Measurements from ENCODE around the gene B3GAT1.

B3GAT1 gene

DNA sequence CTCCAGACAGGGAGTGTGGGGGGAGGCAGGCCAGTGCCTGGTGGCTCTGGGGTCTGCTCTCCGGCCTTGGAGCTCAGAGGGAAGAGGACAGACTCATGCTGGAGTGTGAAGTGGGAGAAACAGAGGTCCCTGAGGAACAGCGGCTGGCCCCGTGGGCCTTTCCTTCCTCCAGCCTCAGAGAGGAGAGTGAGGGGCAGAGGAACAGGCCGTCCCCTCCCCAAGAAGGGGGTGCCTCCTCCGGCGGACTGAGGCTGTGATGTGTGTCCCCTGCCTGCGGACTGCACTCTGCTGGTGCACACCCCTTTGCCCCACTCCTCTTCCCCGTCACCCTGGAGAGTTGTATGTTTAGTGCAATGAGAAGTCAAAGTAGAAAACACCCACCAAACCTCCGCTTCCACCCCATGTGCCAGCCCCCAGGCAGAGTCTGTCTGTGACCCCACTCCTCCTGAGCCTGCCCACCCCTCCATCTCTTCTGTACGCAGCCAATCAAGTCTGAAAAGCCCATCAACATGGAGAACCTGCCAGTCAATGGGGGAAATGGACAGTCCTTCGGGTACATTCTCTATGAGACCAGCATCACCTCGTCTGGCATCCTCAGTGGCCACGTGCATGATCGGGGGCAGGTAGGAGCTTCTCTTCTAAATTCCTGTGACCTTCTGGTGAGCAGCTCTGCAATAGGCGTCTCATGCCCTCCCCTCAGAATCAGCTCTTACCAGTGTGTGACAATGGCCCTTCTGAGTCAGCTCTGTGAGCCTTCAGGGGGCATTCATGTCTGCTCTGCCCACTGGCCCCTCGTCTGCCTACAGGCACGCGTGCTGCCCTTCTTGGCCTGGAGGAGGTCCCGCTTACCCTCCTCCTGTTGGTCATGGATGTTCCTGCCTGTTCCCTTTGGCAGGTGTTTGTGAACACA, 41.3 kb downstream of the B3GAT1 start:
- DNase-seq: no peak

DNA sequence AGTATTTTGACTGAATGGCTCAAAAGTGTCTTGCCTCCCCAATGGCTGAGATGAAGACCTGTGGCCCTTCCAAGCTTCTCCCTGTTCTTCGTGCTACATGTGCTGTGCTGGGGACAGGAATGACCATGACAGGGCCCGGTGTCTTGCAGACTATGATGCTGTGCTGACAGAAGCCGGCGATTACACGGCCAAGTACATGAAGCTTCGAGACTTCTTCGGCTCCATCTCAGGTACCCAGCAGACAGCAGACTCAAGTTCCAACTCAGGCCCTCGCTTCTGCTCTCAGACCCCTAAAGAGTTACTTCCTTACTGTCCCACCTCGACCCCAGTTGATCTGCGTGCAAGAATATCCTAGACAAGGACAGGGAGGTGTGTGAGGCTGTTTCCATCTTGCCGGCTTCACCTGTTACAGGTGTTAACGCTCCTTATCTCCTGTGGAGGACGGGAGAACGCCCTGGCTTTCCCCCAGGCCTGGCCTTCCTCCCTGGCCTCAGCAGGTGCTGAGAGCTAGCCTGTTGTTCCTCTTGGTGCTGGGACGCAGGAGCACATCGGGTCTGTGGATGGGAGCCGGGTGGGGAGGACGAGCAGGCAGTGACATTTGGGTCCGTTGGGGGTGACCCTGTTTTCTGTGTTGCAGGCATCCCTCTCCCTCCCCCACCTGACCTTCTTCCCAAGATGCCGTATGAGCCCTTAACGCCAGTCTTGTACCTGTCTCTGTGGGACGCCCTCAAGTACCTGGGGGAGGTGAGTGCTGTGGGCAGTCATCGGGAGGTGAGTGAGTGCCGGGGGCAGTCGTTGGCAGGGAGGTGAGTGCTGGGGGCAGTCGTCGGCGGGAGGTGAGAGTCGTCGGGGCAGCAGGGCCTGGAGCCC, 42.2 kb downstream of the B3GAT1 start:
- no peak for DNase-seq

DNA sequence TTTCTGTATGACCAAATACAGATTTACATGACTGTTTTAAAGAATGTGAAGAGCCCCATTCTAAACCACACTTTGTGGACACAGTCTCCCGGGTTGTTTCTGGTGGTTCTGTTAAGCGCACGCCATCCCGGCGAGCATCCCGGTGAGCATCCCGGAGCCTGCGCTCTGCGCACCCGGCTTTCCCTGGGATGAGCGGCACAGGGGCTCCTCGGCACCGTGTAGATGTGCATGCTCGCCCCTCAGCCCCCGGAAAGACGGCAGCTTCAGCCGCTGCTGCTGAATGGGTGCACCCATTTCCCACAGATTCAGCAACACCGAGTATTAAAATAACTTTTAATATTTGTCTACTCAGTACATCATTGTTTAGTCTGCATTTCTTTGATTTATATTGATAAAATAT, 44.3 kb downstream of the B3GAT1 start:
- no peak for DNase-seq

DNA sequence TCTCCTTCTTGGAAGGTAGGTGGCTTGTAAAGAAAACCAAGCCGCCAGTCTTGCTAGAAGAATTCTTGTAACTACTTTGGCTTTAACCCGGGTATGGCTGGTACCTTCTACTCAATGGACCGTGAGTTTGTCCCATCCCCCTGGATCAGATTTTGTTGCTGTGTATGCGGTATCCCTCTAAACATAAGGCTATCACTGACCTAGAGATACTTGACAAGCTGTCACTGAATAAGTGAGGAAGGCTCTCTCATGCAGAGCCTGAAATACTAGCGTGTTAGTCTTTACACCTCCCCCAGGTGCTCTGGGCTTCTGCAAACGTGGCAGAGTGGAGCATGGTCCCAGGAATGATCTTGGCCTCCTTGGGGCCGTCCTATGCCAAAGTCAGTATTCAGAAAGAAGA, 45.8 kb downstream of the B3GAT1 start:
- no peak for DNase-seq

DNA sequence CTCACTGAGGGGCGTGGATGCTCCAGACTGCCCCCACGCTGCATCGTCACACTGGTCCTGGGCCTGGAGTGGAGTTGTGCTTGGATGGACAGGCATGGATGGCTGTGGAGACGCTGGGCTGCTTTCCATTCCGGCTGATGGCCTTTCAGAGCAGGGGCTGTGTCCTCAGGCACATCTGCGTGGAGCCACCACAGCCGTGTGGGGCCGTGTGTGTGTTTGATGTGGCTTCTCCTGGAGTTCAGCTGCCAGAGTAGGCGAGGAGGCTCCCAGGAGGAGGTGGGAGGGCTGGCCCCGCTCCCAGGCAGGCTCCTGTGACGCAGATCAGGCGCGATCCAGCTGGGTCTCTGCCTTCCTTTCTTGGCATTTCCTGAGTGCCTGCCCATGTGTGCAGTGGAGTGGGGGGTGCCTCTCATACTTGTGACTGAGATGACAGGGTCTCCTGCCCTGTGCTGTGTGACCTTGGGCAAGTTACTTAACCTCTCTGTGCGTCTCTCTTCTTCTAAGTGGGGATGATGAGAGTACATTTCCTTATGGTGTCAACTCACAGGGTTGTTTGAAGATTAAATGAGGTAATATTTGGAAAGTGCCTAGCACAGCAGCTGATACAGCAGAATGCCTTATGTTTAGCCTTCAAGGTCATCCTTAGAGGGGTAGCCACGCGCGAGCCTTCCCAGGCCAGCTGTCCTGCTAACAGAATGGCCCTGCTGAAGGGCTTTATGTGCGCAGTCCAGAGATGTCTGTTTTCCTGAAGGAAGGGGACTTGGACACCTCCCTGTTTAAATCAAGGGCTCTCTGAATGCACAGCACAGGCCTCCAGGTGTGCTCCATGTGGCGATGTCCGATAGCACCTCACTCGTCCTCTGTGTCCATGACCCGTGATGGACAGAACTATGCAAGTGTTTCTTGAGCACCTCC, 46.8 kb downstream of the B3GAT1 start:
- no peak for DNase-seq

DNA sequence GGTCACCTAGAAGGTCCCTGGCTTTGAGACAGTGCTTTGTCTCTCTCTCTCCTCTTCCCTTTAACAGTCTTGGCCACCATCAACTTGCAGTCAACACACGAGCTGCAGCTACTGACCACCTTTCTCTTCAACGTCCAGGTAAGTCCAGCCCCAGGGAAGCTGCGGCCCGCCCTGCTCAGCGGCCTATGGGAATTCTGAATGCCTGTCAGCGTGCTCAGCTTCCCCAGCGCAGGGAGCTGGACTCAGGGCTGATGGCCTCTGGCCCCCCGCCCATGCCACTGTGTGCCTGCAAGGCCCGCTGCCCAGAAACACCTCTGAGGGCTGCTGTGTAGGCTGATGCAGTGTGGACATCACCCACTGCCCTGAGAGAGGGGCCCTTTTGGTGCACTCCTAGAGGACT, 47.8 kb downstream of the B3GAT1 start:
- DNase-seq: no peak

DNA sequence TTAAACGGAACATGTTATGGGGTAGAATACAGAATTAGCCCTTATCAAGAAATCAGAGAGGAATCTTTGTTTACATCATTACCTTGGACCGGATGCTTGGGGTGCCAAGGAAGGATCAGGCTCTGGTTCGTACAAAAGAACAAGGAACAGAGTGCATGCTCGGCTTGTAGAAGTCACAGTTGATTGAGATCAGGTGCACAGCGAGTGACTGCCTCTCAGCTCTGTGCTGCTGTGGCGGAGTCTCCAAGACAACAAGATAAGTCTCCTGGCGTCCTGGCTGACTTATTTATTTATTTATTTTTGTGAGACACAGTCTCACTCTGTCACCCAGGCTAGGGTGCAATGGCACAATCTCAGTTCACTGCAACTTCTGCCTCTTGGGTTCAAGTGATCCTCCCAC, 48.5 kb downstream of the B3GAT1 start:
- DNase-seq: no peak

DNA sequence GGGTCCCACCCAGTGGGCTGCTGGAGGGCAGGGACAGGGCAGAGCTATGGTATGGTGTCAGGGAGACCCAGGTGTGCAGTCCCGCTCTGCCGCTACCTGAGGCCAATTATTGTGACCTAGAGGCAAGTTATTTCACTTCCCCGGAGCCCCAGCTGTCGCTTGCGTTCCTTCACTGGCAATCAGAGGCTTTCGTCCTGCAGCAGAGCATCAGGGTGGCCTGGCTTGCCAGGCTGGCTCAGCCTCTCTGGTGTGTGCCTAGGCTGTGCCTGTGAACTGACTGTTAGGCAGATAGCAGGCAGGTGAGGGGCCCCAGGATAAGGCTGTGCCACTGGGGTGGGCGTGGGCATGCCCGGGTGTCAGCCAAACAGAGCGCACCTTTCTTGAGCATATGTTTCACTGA, 48.9 kb downstream of the B3GAT1 start:
- DNase-seq: no peak

DNA sequence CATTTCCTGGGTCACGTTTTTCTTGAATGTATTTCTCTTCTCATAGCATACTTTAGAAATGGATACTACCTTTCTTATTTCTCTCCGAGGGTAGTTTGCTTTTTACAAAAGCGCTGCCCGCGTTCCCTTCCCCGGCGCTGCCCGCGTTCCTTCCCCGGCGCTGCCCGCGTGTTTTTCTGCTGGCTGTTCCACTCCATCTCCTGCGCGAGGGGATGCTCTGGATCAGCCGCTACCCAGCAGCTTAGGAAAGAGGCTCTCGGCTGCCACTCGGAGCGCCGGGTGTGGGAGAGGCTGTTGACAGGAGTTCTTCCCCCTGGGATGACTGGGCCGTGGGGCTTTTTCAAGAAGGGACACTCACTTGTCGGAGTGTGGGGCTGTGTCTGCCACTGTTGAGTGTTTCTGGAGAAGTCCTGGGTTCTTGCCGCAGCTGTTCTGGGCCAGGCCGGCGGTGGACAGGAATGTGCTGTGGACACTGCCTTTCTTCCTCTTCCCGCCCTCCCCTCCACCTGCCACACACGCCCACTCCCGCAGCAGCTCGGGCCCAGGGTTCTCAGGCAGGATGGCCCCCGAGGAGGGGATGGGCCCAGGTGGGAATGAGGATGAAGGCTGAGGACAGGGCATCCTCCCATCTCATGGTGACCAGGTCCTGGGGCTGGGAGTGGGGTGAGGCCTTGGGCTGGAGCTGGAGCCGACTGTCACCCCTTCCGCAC, 49.7 kb downstream of the B3GAT1 start:
- no peak for DNase-seq

DNA sequence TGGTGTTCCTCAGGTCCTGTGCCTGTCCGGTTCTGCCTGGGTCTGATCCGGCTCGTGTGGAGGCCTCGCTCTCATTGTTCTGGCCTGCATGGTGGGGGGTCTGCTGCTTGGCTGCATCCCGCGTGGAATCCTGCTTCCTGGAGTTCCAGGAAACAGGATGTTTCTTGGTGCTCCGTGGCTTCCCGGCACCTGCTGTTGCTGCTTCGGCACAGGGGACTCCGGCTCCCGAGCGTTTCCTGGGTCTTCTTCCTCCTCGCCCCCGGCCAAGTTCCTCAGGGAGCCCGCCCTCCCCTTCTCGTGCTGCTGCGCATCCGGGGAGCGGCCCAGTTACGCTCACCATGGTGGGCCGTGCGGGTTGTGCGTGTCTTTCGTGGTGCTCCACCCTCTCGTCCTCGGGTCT, 50.4 kb downstream of the B3GAT1 start:
- no peak for DNase-seq

DNA sequence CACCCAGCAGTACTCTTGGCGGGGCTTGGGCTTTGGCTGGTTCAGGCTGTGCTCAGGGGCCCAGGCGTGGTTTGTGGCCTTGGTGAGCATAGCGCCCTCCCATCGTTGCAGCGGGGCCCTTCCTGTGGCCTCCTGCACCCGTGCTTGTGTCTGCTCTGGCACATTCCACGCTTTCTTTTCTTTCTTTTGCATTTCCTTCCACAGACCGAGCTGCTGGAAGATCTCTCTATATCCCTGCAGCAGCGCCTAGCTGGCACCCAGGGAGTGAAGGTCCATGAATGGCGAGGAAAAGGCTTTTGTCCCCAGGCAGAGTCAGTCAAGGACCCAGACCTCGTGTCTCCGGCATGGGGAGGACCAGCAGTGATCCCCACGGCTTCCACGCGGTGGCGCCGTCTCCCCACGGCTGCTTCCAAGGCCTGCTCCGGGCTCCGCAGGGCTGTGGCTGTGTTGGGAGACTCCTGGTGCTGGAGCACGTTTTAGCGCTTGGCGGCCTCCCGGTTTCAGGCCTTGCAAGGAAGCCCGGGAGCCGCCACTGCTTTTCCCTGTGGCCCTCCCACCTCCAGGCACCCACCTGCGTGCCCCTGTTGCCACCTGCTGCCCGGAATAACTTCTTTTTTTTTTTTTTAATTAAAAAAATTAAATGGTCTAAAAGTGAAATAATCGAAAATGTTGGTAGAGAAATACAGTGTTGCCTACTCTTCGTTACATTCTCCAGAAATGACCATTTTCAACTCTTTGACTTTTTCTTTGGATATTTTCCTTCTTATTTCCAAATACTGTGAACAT, 51.8 kb downstream of the B3GAT1 start:
- peak; percentile 89 for DNase-seq

DNA sequence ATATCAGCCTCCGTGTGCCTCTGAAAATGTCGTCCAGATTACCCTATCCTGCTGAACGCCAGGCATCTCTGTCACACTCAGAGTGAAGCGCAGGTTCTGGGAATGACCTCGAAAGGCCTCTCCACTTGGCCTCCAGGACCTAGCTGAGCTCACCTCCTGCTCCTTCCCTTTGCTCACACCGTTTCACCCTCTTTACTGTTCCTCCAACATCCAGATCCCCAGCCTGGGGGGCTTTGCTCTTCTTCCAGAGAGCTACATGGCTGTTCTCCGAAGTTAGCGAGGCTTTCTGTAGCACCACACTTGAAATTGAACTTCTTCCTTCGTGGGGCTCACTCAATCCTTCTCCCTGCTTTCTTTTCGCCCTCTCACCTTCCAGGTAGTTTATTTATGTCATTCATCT, 52.4 kb downstream of the B3GAT1 start:
- DNase-seq: no peak

DNA sequence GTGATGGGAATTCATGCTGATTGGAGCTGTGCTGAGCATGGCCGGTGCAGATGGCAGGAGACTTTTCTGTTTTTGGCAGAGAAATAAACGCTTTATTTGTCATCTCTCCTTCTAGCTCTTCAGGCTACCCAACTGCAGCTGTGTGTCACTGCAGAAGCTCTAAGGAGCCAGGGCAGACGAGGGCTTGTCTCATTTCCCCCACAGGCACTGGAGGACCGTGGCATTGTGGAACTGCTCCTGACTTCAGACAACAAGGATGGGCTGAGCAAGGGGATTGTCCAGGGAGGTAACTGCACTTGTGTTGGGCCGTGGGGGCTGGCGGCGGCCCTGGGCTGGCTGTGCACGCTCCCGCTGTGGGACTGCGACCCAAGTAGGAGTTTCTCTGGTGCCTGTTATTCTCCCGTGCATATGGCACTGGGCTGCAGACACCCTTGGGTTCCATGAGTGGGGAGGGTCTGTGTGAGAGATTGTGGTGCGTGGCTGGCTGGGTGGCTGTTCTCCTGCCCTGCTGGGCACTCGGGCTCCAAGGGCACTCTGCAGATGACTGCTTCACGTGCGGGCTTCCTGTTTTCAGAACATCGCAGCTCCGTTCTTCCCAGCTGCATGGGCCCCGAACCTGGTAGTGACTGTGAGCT, 53.1 kb downstream of the B3GAT1 start:
- no peak for DNase-seq

DNA sequence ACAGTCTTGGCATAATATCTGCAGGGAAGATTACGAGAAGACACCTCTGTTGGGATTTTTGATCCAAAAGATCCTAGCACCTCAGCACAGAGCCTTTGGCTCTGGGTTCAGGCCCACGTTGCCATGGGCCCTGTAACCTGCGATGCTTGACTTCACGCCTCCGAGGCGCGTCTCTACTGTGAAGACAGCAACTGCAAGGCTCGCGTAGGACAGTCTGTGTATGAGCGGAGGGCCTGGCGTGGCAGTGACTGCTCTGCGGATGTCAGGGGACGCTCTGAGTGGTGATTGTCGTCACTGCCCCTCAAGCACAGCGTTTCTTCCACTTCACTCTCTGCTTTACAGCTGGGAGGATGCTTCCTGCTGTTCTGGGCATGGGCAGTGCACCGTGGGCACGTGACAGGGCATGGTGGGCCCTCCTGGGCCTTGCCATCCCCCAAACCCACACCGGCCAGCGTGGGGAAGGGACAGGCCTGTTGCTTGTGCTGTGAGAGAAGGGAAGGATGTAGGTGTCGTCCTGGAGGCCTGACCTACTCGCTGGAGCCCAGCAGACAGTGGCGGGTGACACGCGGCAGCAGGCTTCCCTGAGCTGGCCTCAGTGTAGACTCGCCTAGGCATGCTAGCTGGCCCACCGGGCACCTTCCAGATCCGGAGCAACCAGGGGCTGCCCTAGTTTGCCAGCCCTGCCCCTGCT, 53.7 kb downstream of the B3GAT1 start:
- DNase-seq: no peak

DNA sequence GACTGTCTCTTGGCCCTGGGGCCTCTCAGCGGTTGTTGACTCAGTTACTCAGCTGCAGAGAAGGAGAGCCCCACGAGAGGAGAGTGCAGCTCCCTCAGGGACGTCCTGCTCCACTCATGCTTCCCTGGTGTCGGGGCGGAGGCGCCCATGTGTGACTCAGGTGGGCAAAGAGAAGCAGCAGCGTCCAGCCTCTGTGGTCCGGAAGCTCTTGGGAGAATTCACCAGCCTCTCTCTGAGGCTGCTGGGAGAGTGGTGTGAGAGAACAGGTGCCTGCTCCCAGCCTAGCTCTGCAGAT, 54.5 kb downstream of the B3GAT1 start:
- no peak for DNase-seq

DNA sequence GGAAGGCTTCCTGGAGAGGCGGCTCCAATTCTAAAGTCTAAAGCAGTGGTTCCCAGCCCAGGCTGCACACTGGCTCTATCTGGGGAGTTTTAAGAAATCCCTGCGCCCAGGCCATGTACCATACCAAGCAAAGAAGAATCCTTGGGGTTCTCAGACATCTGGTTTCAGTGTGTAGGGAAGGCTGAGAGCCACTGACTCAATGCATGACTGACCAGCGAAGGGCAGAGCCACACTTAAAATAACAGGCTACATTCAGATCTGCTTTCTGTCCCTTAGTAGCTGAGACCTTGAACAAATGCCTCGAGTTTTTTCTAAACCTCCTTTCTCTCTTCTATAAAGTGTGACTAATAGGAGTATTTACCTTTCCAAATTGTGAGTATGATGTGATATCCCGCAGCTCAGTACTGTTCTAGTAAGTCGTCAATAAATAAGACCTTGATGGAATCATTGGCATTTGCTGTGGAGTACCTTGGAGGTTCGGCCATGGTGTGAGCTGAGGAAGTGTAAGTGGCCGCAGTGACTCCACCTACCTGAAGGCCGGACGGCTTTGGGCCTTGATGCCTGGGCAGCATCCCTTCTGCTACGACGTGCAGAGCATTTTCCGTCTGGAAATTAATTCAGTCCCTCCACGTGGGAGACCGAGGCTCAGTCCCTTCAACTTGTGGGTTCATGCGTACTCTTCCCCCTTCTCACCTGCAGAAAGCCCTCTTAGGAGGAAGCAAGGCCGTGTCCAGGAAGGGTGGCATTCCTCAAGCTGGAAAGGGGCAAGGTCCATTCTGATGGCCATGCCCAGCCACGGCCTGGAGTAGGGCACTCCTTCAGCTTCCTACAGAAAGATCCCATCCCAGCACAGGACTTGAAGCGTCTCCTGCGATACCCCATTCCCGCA, 55.1 kb downstream of the B3GAT1 start:
- DNase-seq: no peak

DNA sequence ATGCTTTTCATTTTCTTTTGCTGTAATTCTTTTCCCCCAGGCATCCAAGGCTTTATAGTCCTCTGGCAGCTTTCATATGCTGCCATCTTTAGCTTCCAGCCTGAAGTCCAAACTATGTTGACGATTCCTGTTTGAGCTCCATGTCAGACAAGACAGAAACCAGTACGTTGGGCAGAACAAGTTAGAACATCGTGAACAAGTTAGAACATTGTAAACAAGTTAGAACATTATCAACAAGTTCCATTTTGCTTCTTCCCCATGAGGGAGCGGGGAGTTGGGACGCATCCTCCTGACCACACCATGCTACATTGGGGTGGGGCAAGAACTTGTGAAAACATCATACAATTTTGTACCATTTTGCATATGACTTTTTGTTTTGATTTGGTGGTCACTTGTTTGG, 56.4 kb downstream of the B3GAT1 start:
- DNase-seq: no peak

DNA sequence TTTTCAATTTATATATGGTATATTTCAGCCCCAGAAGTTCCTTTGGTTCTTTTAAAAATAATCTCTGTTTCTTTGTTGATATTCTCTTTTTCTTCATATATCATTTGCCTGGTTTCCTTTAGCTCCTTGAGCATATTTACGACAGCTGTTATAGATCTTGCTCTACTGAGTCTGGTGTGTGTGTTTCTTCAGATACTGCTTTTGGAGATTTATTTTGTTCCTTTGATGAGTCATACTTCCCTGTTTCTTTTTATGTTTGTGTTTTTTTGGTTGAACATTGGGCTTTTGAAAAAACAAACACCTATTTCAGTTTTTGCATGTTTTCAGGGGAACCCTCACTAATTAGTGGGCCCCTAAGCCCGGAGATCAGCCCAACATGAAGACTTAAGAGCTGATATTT, 56.9 kb downstream of the B3GAT1 start:
- DNase-seq: no peak

DNA sequence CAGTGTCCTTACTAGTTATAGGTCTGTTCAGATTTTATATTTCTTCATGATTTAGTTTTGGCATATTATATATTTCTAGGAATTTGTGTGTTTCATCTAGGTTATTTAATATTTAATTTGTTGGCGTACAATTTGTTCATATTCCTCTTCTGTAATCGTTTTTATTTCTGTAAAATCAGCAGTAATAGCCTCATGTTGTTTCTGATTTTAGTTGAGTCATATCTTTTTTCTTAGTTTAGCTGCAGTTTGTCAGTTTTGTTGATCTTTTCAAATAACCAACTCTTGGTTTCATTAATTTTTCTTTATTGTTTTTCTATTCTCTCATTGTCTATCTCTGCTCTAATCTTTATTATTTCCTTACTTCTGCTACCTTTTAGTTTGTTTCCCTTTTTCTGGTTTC, 59.9 kb downstream of the B3GAT1 start:
- no peak for DNase-seq

DNA sequence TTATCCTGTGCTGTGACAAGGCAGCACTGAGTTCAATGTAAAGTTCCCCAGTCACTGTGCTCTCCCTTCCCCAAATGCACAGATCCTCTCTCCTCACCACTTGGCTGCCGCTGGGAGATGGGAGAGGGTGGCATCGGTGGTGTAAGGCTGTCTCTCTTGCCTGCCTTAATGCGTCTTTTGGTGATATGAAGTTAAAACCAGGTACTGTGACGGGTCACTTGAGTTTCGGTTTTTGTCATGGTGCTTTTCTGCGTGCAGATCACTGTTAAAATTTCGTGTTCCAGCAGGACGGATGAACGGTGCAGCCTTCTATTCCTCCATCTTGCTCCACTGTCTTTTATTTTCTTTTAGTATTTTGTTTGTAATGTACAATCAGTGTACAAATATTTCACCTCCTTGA, 61.7 kb downstream of the B3GAT1 start:
- DNase-seq: no peak
